Endothelial cell (in vitro differentiated cells): ENCODE results near the gene RAE1. TPM values are rescaled to one million over a fixed set of nuclear protein-coding genes. Genes with fewer than 3 reads are reported as not detected.
A peak's percentile ranks its signal among the peaks of the same experiment; 100 is the strongest.

Experiments used
- DNase-seq: peaks from one replicate; pipeline ENCODE4 v3.0.0; 2021; ENCODE audit warnings: low spot score
- H3K27ac Mint-ChIP-seq: one replicate; pipeline ENCODE4 v1.8.0; 2021; ENCODE audit warnings: mixed read lengths, inconsistent platforms; ENCODE audit not compliant: unreplicated experiment
- H3K27me3 Mint-ChIP-seq: one replicate; pipeline ENCODE4 v1.8.0; 2021; ENCODE audit warnings: mild to moderate bottlenecking, moderate library complexity, mixed read lengths, inconsistent platforms; ENCODE audit not compliant: unreplicated experiment
- H3K36me3 Mint-ChIP-seq: one replicate; pipeline ENCODE4 v1.8.0; 2021; ENCODE audit warnings: mild to moderate bottlenecking, low read depth, mixed read lengths, inconsistent platforms; ENCODE audit not compliant: unreplicated experiment
- H3K4me1 Mint-ChIP-seq: one replicate; pipeline ENCODE4 v1.8.0; 2021; ENCODE audit warnings: mild to moderate bottlenecking, mixed read lengths, inconsistent platforms; ENCODE audit not compliant: unreplicated experiment
- H3K4me3 Mint-ChIP-seq: one replicate; pipeline ENCODE4 v1.8.0; 2021; ENCODE audit warnings: mild to moderate bottlenecking, mixed read lengths, inconsistent platforms; ENCODE audit not compliant: unreplicated experiment
- H3K9me3 Mint-ChIP-seq: one replicate; pipeline ENCODE4 v1.8.0; 2021; ENCODE audit warnings: mixed read lengths, inconsistent platforms; ENCODE audit not compliant: unreplicated experiment
- CTCF ChIP-seq: fragments of 200-600 bp; sonication (generic); IDR thresholded peaks from one replicate; pipeline ENCODE4 v1.5.0; 2021; ENCODE audit warnings: antibody characterized with exemption; ENCODE audit not compliant: unreplicated experiment
- total RNA-seq: library from RNA; stranded (reverse); fragmentation: NEBNext Ultra II Directional; extraction: Animal tissue kit (Norgen Biotek cat#: 25700); gene quantifications from one replicate; pipeline ENCODE4 v1.2.1, GENCODE V29; 2021; ENCODE audit not compliant: unreplicated experiment

RAE1 gene
- total RNA-seq, 1 donor from 2014 or later = 32.1 TPM

GRCh38 chr20:57389695-57390603 is 38.9 kb downstream of the RAE1 start:
- Mint-ChIP-seq H3K27ac (no peak overlapping the region), H3K36me3 (peaks cover 6% of the 10 kb centered on the region), H3K4me3 (peak overlapping the region; percentile 86), H3K9me3 (no peaks in the 10 kb centered on the region), H3K4me1 (peaks cover 19% of the 10 kb centered on the region), H3K27me3 (peaks cover 7% of the 10 kb centered on the region)
- no peak for TF ChIP-seq CTCF
- no peak for DNase-seq

- peak; percentile 74 for DNase-seq
- TF ChIP-seq CTCF = no peak
- H3K27me3 Mint-ChIP-seq = peaks cover 7% of the 10 kb centered on the region
- peak within 1 kb of the TSS; percentile 95 for H3K4me3 Mint-ChIP-seq
- no peak within 1 kb of the TSS for H3K27ac Mint-ChIP-seq
- H3K36me3 Mint-ChIP-seq = peaks cover 7% of the 10 kb centered on the region
- H3K9me3 Mint-ChIP-seq = no peaks in the 10 kb centered on the region
- H3K4me1 Mint-ChIP-seq = peaks cover 21% of the 10 kb centered on the region
These were observed 39.8 kb downstream of the RAE1 start, which contains the start of gene RBM38 for GRCh38 chr20:57390604-57391438. Gene RBM38, plus strand, starts transcription at chr20:57391396. Its CDS starts 186 bp downstream, at chr20:57391582.

- Mint-ChIP-seq H3K36me3 (peaks cover 10% of the 10 kb centered on the region), H3K4me3 (peak overlapping the region; percentile 95), H3K27ac (no peak overlapping the region), H3K9me3 (no peaks in the 10 kb centered on the region), H3K4me1 (peaks cover 21% of the 10 kb centered on the region), H3K27me3 (peaks cover 7% of the 10 kb centered on the region)
- no peak for TF ChIP-seq CTCF
- DNase-seq = no peak
These were observed 40.6 kb downstream of the RAE1 start for GRCh38 chr20:57391439-57392301.

GRCh38 chr20:57392512-57393271 is 41.6 kb downstream of the RAE1 start:
- TF ChIP-seq CTCF = no peak
- Mint-ChIP-seq H3K9me3 (no peaks in the 10 kb centered on the region), H3K27me3 (peaks cover 8% of the 10 kb centered on the region), H3K36me3 (peaks cover 12% of the 10 kb centered on the region), H3K4me1 (peaks cover 22% of the 10 kb centered on the region), H3K4me3 (peak overlapping the region; percentile 95), H3K27ac (no peak overlapping the region)
- no peak for DNase-seq
